ENCODE results near the gene TLE1. TPM values are rescaled to one million over a fixed set of nuclear protein-coding genes. Genes with fewer than 3 reads are reported as not detected.

TLE1 gene
- total and polyA plus RNA-seq, 10 of the 15 experiments (the other 5 are each of a cell fraction or from before 2014, with no cell fraction given): 0.04 to 0.23 (median 0.10) TPM; not detected in 6

DNA sequence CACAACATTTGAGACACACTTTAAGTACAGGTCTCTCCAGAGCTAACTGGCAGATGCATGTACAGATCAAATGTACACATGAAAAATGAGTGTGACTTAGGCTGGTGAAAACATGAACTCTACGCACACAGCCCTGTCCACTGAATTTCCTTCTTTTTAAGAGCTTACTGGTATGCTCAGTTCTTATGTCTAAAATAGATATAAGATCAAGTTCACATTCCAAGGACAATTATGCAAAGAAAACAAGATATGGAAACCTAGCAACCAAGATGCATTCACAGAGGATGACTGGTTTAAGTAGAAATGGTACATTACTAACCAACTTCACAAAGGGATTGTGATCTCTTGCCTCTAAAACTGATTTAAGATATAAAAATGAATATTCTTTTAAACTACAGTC lies 56.7 kb downstream of the TLE1 start:
- Histone ChIP-seq H3K27ac (ENCODE audit: control insufficient read depth, insufficient read depth) (no peak overlapping the region), H4K20me1 (ENCODE audit: control insufficient read depth, insufficient read depth) (no peaks in the 10 kb centered on the region), H3K79me2 (ENCODE audit: control insufficient read depth, insufficient read depth, low read length) (no peaks in the 10 kb centered on the region), H3K4me2 (ENCODE audit: control insufficient read depth, insufficient read depth) (no peak overlapping the region), H3K27me3 (replicated peaks in 1 of 2; ENCODE audit: control insufficient read depth in 2 of 2, insufficient read depth in 2 of 2, low read length in 1 of 2) (no peaks in the 10 kb centered on the region), H3K4me3 (no peak overlapping the region), H3K9me3 (replicated peaks; ENCODE audit: control insufficient read depth, insufficient read depth, low read length) (no peaks in the 10 kb centered on the region), H3K9ac (ENCODE audit: control insufficient read depth, insufficient read depth, low read length) (no peak overlapping the region), H2AFZ (ENCODE audit: control insufficient read depth, low read depth, low read length) (no peak overlapping the region), H3K4me1 (ENCODE audit: control insufficient read depth, insufficient read depth, low read length) (no peaks in the 10 kb centered on the region), H3K36me3 (ENCODE audit: control insufficient read depth in 2 of 2, insufficient read depth in 2 of 2, low read length in 1 of 2) (no peaks in the 10 kb centered on the region)
- no peak for FAIRE-seq
- in situ Hi-C loops (cut with MboI): no loop called here
- DNase-seq (ENCODE audit: low read depth, low spot score): no peak
- intact Hi-C loops (cut with micrococcal nuclease; ENCODE audit: unreplicated experiment): no loop called here
- ChIA-PET RAD21 (ENCODE audit: unreplicated experiment) (no interaction called here), POLR2A (no interaction called here), CTCF (no interaction called here), SMC1A (ENCODE audit: uncharacterized antibody, unreplicated experiment) (no interaction called here)
- 94% methylated on average over 1 of the region's 1 CpG for WGBS (ENCODE audit: insufficient coverage, insufficient replicate concordance, low lambda C conversion rate, missing lambda C conversion rate)
- BruUV-seq (replicated peaks): no TSS peak
- no peak for ATAC-seq
- TF ChIP-seq, protein P1, sequence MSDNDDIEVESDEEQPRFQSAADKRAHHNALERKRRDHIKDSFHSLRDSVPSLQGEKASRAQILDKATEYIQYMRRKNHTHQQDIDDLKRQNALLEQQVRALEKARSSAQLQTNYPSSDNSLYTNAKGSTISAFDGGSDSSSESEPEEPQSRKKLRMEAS (IDR thresholded peaks at IDR 0.05; ENCODE audit: low read depth, low read length): no peak
- TF ChIP-seq, protein P2, sequence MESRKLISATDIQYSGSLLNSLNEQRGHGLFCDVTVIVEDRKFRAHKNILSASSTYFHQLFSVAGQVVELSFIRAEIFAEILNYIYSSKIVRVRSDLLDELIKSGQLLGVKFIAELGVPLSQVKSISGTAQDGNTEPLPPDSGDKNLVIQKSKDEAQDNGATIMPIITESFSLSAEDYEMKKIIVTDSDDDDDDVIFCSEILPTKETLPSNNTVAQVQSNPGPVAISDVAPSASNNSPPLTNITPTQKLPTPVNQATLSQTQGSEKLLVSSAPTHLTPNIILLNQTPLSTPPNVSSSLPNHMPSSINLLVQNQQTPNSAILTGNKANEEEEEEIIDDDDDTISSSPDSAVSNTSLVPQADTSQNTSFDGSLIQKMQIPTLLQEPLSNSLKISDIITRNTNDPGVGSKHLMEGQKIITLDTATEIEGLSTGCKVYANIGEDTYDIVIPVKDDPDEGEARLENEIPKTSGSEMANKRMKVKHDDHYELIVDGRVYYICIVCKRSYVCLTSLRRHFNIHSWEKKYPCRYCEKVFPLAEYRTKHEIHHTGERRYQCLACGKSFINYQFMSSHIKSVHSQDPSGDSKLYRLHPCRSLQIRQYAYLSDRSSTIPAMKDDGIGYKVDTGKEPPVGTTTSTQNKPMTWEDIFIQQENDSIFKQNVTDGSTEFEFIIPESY (IDR thresholded peaks at IDR 0.05): no peak
- no peak for TF ChIP-seq STAT1 (conservative IDR thresholded peaks at IDR 0.05)
- no peak for TF ChIP-seq EZH2 (IDR thresholded peaks at IDR 0.05; ENCODE audit: borderline replicate concordance, control insufficient read depth, low read depth, low read length)
- no peak for TF ChIP-seq ZNF217 (IDR thresholded peaks at IDR 0.05)
- TF ChIP-seq SMAD1 (IDR thresholded peaks at IDR 0.05; ENCODE audit: low read depth, partially characterized antibody): no peak
- TF ChIP-seq, protein P3, sequence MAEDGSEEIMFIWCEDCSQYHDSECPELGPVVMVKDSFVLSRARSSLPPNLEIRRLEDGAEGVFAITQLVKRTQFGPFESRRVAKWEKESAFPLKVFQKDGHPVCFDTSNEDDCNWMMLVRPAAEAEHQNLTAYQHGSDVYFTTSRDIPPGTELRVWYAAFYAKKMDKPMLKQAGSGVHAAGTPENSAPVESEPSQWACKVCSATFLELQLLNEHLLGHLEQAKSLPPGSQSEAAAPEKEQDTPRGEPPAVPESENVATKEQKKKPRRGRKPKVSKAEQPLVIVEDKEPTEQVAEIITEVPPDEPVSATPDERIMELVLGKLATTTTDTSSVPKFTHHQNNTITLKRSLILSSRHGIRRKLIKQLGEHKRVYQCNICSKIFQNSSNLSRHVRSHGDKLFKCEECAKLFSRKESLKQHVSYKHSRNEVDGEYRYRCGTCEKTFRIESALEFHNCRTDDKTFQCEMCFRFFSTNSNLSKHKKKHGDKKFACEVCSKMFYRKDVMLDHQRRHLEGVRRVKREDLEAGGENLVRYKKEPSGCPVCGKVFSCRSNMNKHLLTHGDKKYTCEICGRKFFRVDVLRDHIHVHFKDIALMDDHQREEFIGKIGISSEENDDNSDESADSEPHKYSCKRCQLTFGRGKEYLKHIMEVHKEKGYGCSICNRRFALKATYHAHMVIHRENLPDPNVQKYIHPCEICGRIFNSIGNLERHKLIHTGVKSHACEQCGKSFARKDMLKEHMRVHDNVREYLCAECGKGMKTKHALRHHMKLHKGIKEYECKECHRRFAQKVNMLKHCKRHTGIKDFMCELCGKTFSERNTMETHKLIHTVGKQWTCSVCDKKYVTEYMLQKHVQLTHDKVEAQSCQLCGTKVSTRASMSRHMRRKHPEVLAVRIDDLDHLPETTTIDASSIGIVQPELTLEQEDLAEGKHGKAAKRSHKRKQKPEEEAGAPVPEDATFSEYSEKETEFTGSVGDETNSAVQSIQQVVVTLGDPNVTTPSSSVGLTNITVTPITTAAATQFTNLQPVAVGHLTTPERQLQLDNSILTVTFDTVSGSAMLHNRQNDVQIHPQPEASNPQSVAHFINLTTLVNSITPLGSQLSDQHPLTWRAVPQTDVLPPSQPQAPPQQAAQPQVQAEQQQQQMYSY (CRISPR knock-in tag; IDR thresholded peaks at IDR 0.05): no peak
- TF ChIP-seq YY1 (IDR thresholded peaks at IDR 0.05; ENCODE audit: low read depth, low read length): no peak
- TF ChIP-seq, protein P4, sequence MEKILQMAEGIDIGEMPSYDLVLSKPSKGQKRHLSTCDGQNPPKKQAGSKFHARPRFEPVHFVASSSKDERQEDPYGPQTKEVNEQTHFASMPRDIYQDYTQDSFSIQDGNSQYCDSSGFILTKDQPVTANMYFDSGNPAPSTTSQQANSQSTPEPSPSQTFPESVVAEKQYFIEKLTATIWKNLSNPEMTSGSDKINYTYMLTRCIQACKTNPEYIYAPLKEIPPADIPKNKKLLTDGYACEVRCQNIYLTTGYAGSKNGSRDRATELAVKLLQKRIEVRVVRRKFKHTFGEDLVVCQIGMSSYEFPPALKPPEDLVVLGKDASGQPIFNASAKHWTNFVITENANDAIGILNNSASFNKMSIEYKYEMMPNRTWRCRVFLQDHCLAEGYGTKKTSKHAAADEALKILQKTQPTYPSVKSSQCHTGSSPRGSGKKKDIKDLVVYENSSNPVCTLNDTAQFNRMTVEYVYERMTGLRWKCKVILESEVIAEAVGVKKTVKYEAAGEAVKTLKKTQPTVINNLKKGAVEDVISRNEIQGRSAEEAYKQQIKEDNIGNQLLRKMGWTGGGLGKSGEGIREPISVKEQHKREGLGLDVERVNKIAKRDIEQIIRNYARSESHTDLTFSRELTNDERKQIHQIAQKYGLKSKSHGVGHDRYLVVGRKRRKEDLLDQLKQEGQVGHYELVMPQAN (conservative IDR thresholded peaks at IDR 0.05): no peak
- TF ChIP-seq SMC3 (IDR thresholded peaks at IDR 0.05; ENCODE audit: borderline replicate concordance, low read length): no peak
- no peak for TF ChIP-seq NFYB (IDR thresholded peaks at IDR 0.05; ENCODE audit: insufficient read depth, low read depth, low read length)
- TF ChIP-seq FOS (IDR thresholded peaks at IDR 0.05; ENCODE audit: borderline replicate concordance, extremely low read depth, insufficient read length): no peak
- TF ChIP-seq, protein P5, sequence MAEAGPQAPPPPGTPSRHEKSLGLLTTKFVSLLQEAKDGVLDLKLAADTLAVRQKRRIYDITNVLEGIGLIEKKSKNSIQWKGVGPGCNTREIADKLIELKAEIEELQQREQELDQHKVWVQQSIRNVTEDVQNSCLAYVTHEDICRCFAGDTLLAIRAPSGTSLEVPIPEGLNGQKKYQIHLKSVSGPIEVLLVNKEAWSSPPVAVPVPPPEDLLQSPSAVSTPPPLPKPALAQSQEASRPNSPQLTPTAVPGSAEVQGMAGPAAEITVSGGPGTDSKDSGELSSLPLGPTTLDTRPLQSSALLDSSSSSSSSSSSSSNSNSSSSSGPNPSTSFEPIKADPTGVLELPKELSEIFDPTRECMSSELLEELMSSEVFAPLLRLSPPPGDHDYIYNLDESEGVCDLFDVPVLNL (IDR thresholded peaks at IDR 0.05; ENCODE audit: low read depth, low read length): no peak
- TF ChIP-seq ZNF207 (IDR thresholded peaks at IDR 0.05; ENCODE audit: borderline replicate concordance): no peak
- no peak for TF ChIP-seq ZNF274 (IDR thresholded peaks at IDR 0.05; ENCODE audit: insufficient read depth, insufficient read length)
- no peak for TF ChIP-seq NR2F1 (conservative IDR thresholded peaks at IDR 0.05)
- TF ChIP-seq LARP7 (IDR thresholded peaks at IDR 0.05): no peak

Data from GM12878 (cell line).